Osteocyte (in vitro differentiated cells): Measurements from ENCODE around the gene ZFP36L2. TPM values are rescaled to one million over a fixed set of nuclear protein-coding genes. Genes with fewer than 3 reads are reported as not detected.

ENCODE experiments used
- DNase-seq: peaks from one replicate; pipeline ENCODE4 v3.0.0; 2021; ENCODE audit warnings: mixed read lengths; ENCODE audit not compliant: unreplicated experiment; ENCODE audit errors: extremely low spot score
- H3K27ac Mint-ChIP-seq: one replicate; pipeline ENCODE4 v1.8.0; 2021; ENCODE audit warnings: mild to moderate bottlenecking, mixed read lengths; ENCODE audit not compliant: unreplicated experiment
- H3K27me3 Mint-ChIP-seq: one replicate; pipeline ENCODE4 v1.8.0; 2021; ENCODE audit warnings: mixed read lengths; ENCODE audit not compliant: unreplicated experiment
- H3K36me3 Mint-ChIP-seq: one replicate; pipeline ENCODE4 v1.8.0; 2021; ENCODE audit warnings: mixed read lengths; ENCODE audit not compliant: unreplicated experiment
- H3K4me1 Mint-ChIP-seq: one replicate; pipeline ENCODE4 v1.8.0; 2021; ENCODE audit warnings: mixed read lengths; ENCODE audit not compliant: unreplicated experiment
- H3K4me3 Mint-ChIP-seq: one replicate; pipeline ENCODE4 v1.8.0; 2021; ENCODE audit warnings: mild to moderate bottlenecking, moderate library complexity, mixed read lengths; ENCODE audit not compliant: unreplicated experiment
- H3K9me3 Mint-ChIP-seq: one replicate; pipeline ENCODE4 v1.8.0; 2021; ENCODE audit warnings: mixed read lengths; ENCODE audit not compliant: unreplicated experiment
- CTCF ChIP-seq: fragments of 200-600 bp; sonication (generic); IDR thresholded peaks from 2 replicates; pipeline ENCODE4 v1.5.0; 2021; ENCODE audit warnings: antibody characterized with exemption, mild to moderate bottlenecking, moderate library complexity
- total RNA-seq: library from RNA; stranded (reverse); gene quantifications from 2 replicates; pipeline ENCODE4 v1.2.1, GENCODE V29; 2021

Gene ZFP36L2
- total RNA-seq, 1 donor from 2014 or later, result 88.0 TPM

GRCh38 chr2:43250015-43250414, 23.6 kb upstream of the ZFP36L2 start:
- DNase-seq, result no peak
- peak overlapping the region; percentile 25 for H3K27ac Mint-ChIP-seq
- TF ChIP-seq CTCF, result no peak
- peaks cover 9% of the 10 kb centered on the region for H3K4me1 Mint-ChIP-seq
- H3K36me3 Mint-ChIP-seq, result no peaks in the 10 kb centered on the region
- no peaks in the 10 kb centered on the region for H3K9me3 Mint-ChIP-seq
- H3K4me3 Mint-ChIP-seq, result no peak overlapping the region
- no peaks in the 10 kb centered on the region for H3K27me3 Mint-ChIP-seq

- Mint-ChIP-seq H3K4me1 (peaks cover 2% of the 10 kb centered on the region), H3K36me3 (peaks cover 3% of the 10 kb centered on the region), H3K27me3 (no peaks in the 10 kb centered on the region), H3K9me3 (no peaks in the 10 kb centered on the region), H3K27ac (no peak overlapping the region), H3K4me3 (no peak overlapping the region)
- TF ChIP-seq CTCF, result no peak
- DNase-seq, result no peak
Measured at GRCh38 chr2:43248621-43249020, 22.2 kb upstream of the ZFP36L2 start.

GRCh38 chr2:43246641-43247040, 20.2 kb upstream of the ZFP36L2 start:
- H3K4me3 Mint-ChIP-seq, result no peak overlapping the region
- no peak overlapping the region for H3K27ac Mint-ChIP-seq
- peaks cover 2% of the 10 kb centered on the region for H3K4me1 Mint-ChIP-seq
- TF ChIP-seq CTCF, result no peak
- no peaks in the 10 kb centered on the region for H3K27me3 Mint-ChIP-seq
- no peak for DNase-seq
- H3K9me3 Mint-ChIP-seq, result no peaks in the 10 kb centered on the region
- H3K36me3 Mint-ChIP-seq, result peaks cover 3% of the 10 kb centered on the region

GRCh38 chr2:43241558-43241957, 15.2 kb upstream of the ZFP36L2 start:
- no peaks in the 10 kb centered on the region for H3K9me3 Mint-ChIP-seq
- H3K4me3 Mint-ChIP-seq, result no peak overlapping the region
- no peak for DNase-seq
- H3K27me3 Mint-ChIP-seq, result no peaks in the 10 kb centered on the region
- H3K36me3 Mint-ChIP-seq, result peaks cover 3% of the 10 kb centered on the region
- peaks cover 6% of the 10 kb centered on the region for H3K4me1 Mint-ChIP-seq
- H3K27ac Mint-ChIP-seq, result no peak overlapping the region
- TF ChIP-seq CTCF, result no peak

GRCh38 chr2:43240766-43241150, 14.4 kb upstream of the ZFP36L2 start:
- no peak overlapping the region for H3K27ac Mint-ChIP-seq

More at GRCh38 chr2:43240766-43241150, 14.4 kb upstream of the ZFP36L2 start:
- no peaks in the 10 kb centered on the region for H3K9me3 Mint-ChIP-seq
- peaks cover 3% of the 10 kb centered on the region for H3K36me3 Mint-ChIP-seq
- TF ChIP-seq CTCF, result no peak
- H3K4me3 Mint-ChIP-seq, result no peak overlapping the region
- H3K27me3 Mint-ChIP-seq, result no peaks in the 10 kb centered on the region
- DNase-seq, result no peak
- H3K4me1 Mint-ChIP-seq, result peaks cover 6% of the 10 kb centered on the region
